Astrocyte (in vitro differentiated cells and primary cell): ENCODE results near the gene PPP2R3A.

Experiments used
- CTCF ChIP-seq: IDR thresholded peaks from 2 replicates; pipeline ENCODE4 v1.5.1; 2011; ENCODE audit warnings: low read depth, mild to moderate bottlenecking, inconsistent platforms, low read length, moderate library complexity; ENCODE audit not compliant: insufficient read depth
- EZH2 ChIP-seq: IDR thresholded peaks from 2 replicates; pipeline ENCODE4 v1.6.1; 2012; ENCODE audit warnings: mild to moderate bottlenecking, low read length, inconsistent platforms; ENCODE audit not compliant: insufficient read depth

GRCh38 chr3:136022529-136023263 lies 57.2 kb downstream of the PPP2R3A start:
- TF ChIP-seq CTCF, result no peak
- no peak for TF ChIP-seq EZH2
